Peyer's patch (tissue), 4 donors: ENCODE measurements around the gene KAZN. TPM values are rescaled to one million over a fixed set of nuclear protein-coding genes. Genes with fewer than 3 reads are reported as not detected.

Source experiments
- DNase-seq, 3 donors: peaks; one replicate each; pipeline ENCODE4 v3.0.0-alpha.2; 2017 to 2019
- H3K27ac ChIP-seq, 4 donors: fragments of 200-600 bp; sonication (generic); one replicate each; pipeline ENCODE4 v1.5.1; 2016 to 2019
- H3K27me3 ChIP-seq, 2 donors: fragments of 200-600 bp; sonication (generic); one replicate each; pipeline ENCODE4 v1.5.1; 2019
- H3K36me3 ChIP-seq, 3 donors: fragments of 200-600 bp; sonication (generic); one replicate each; pipeline ENCODE4 v1.5.1; 2016 to 2019
- H3K4me1 ChIP-seq, 4 donors: fragments of 200-600 bp; sonication (generic); one replicate each; pipeline ENCODE4 v1.5.1; 2016 to 2019
- H3K4me3 ChIP-seq, 4 donors: fragments of 200-600 bp; sonication (generic); 1 replicate in 3 of 4; 2 replicates in 1 of 4; pipeline ENCODE4 v1.5.1; 2016 to 2019; ENCODE audit warnings: mild to moderate bottlenecking in 1 of 4
- H3K9me3 ChIP-seq, 4 donors: fragments of 200-600 bp; sonication (generic); one replicate each; pipeline ENCODE4 v1.5.1; 2016 to 2019; ENCODE audit warnings: mild to moderate bottlenecking in 1 of 4
- CTCF ChIP-seq, 6 experiments: fragments of 450-650 bp in 4 of 6; fragments of 200-600 bp in 2 of 6; sonication (generic) in 1 of 6; IDR thresholded peaks; one replicate each; pipeline ENCODE4 v1.5.1; 2017 to 2019; ENCODE audit warnings: antibody characterized with exemption in 6 of 6, mild to moderate bottlenecking in 3 of 6, moderate library complexity in 1 of 6
- POLR2A ChIP-seq, 2 donors: fragments of 450-650 bp; IDR thresholded peaks; one replicate each; pipeline ENCODE4 v1.5.1; 2017; ENCODE audit warnings: antibody characterized with exemption in 2 of 2, mild to moderate bottlenecking in 2 of 2, moderate library complexity in 2 of 2
- total RNA-seq, 4 donors: library from RNA; depleted of rRNA; stranded (reverse); fragments of >200 nt; gene quantifications; one replicate each; pipeline ENCODE4 v1.1.0, GENCODE V29; 2016

Gene KAZN
- total RNA-seq, 4 donors from 2014 or later: 14.9 to 25.5 (median 21.7) TPM

- H3K9me3 ChIP-seq: peaks cover 0 to 6% (median 0%) of the 10 kb centered on the region in 4 donors
- no peaks in the 10 kb centered on the region for H3K36me3 ChIP-seq
- H3K27ac ChIP-seq: no peak overlapping the region
- no peaks in the 10 kb centered on the region for H3K4me1 ChIP-seq
- H3K4me3 ChIP-seq: no peak overlapping the region
- no peak for TF ChIP-seq CTCF (IDR thresholded peaks at IDR 0.05)
- H3K27me3 ChIP-seq: no peaks in the 10 kb centered on the region
- DNase-seq: no peak
Measured at GRCh38 chr1:14686701-14687100, 88.2 kb downstream of the KAZN start.

- Histone ChIP-seq H3K27ac (no peak overlapping the region), H3K36me3 (no peaks in the 10 kb centered on the region), H3K27me3 (no peaks in the 10 kb centered on the region), H3K4me3 (no peak overlapping the region), H3K9me3 (peaks cover 0 to 6% (median 0%) of the 10 kb centered on the region in 4 donors), H3K4me1 (no peaks in the 10 kb centered on the region)
- no peak for TF ChIP-seq POLR2A (IDR thresholded peaks at IDR 0.05)
- TF ChIP-seq CTCF (IDR thresholded peaks at IDR 0.05): no peak
- no peak for DNase-seq
Measured at GRCh38 chr1:14687147-14687546, 88.7 kb downstream of the KAZN start.

GRCh38 chr1:14689996-14690615 lies 91.6 kb downstream of the KAZN start:
- no peak overlapping the region for H3K4me3 ChIP-seq
- H3K4me1 ChIP-seq: no peaks in the 10 kb centered on the region
- TF ChIP-seq POLR2A (IDR thresholded peaks at IDR 0.05): no peak
- TF ChIP-seq CTCF (IDR thresholded peaks at IDR 0.05): no peak
- H3K27me3 ChIP-seq: no peaks in the 10 kb centered on the region
- no peak overlapping the region for H3K27ac ChIP-seq
- no peaks in the 10 kb centered on the region for H3K36me3 ChIP-seq
- no peaks in the 10 kb centered on the region for H3K9me3 ChIP-seq
- no peak for DNase-seq

GRCh38 chr1:14693949-14694348 lies 95.5 kb downstream of the KAZN start:
- TF ChIP-seq POLR2A (IDR thresholded peaks at IDR 0.05) (no peak), CTCF (IDR thresholded peaks at IDR 0.05) (no peak)
- Histone ChIP-seq H3K9me3 (no peaks in the 10 kb centered on the region), H3K36me3 (no peaks in the 10 kb centered on the region), H3K4me1 (no peaks in the 10 kb centered on the region), H3K4me3 (no peak overlapping the region), H3K27me3 (no peaks in the 10 kb centered on the region), H3K27ac (no peak overlapping the region)
- no peak for DNase-seq

GRCh38 chr1:14694589-14694988 lies 96.1 kb downstream of the KAZN start:
- no peak overlapping the region for H3K27ac ChIP-seq
- no peaks in the 10 kb centered on the region for H3K9me3 ChIP-seq
- TF ChIP-seq POLR2A (IDR thresholded peaks at IDR 0.05) (no peak), CTCF (IDR thresholded peaks at IDR 0.05) (no peak)
- H3K4me1 ChIP-seq: no peaks in the 10 kb centered on the region
- no peaks in the 10 kb centered on the region for H3K27me3 ChIP-seq
- no peaks in the 10 kb centered on the region for H3K36me3 ChIP-seq
- H3K4me3 ChIP-seq: no peak overlapping the region
- DNase-seq: no peak

GRCh38 chr1:14696761-14697160 lies 98.3 kb downstream of the KAZN start:
- TF ChIP-seq CTCF (IDR thresholded peaks at IDR 0.05): no peak
- no peak for TF ChIP-seq POLR2A (IDR thresholded peaks at IDR 0.05)
- H3K36me3 ChIP-seq: no peaks in the 10 kb centered on the region
- H3K27me3 ChIP-seq: no peaks in the 10 kb centered on the region
- H3K4me3 ChIP-seq: no peak overlapping the region
- H3K27ac ChIP-seq: no peak overlapping the region
- no peak for DNase-seq
- H3K4me1 ChIP-seq: no peaks in the 10 kb centered on the region
- H3K9me3 ChIP-seq: no peaks in the 10 kb centered on the region
